Calu3 (cell line): ENCODE measurements around the gene TPM1. TPM values are rescaled to one million over a fixed set of nuclear protein-coding genes. Genes with fewer than 3 reads are reported as not detected.
A peak's percentile ranks its signal among the peaks of the same experiment; 100 is the strongest.

Source experiments
- BruUV-seq: library from RNA; stranded (reverse); fragments of 400-500 nt; replicated peaks from 2 replicates; lab custom pipeline; 2021; lab: Mats Ljungman, UMichigan
- CTCF ChIA-PET: fragments of 300-600 bp; sonication (Branson Sonifier 250); formaldehyde crosslinking; loops from one replicate; lab custom pipeline; 2022; ENCODE audit warnings: antibody characterized with exemption; lab: Charles Lee
- DNase-seq: peaks from one replicate; pipeline ENCODE4 v3.0.0; 2022
- H3K27ac Mint-ChIP-seq: one replicate; pipeline ENCODE4 v1.8.0; 2022; ENCODE audit warnings: mixed read lengths; ENCODE audit not compliant: unreplicated experiment
- H3K27me3 Mint-ChIP-seq: one replicate; pipeline ENCODE4 v1.8.0; 2022; ENCODE audit warnings: mixed read lengths; ENCODE audit not compliant: unreplicated experiment
- H3K36me3 Mint-ChIP-seq: one replicate; pipeline ENCODE4 v1.8.0; 2022; ENCODE audit warnings: mild to moderate bottlenecking, moderate library complexity, mixed read lengths; ENCODE audit not compliant: insufficient read depth, unreplicated experiment
- H3K4me1 Mint-ChIP-seq: one replicate; pipeline ENCODE4 v1.8.0; 2022; ENCODE audit warnings: mild to moderate bottlenecking, low read depth, mixed read lengths; ENCODE audit not compliant: unreplicated experiment
- H3K4me3 Mint-ChIP-seq: one replicate; pipeline ENCODE4 v1.8.0; 2022; ENCODE audit warnings: mild to moderate bottlenecking, low read depth, moderate library complexity, mixed read lengths; ENCODE audit not compliant: unreplicated experiment
- H3K9me3 Mint-ChIP-seq: one replicate; pipeline ENCODE4 v1.8.0; 2022; ENCODE audit warnings: low read depth, mixed read lengths; ENCODE audit not compliant: unreplicated experiment
- intact Hi-C: fragments of 100-400 bp; cut with micrococcal nuclease; formaldehyde crosslinking; loops from one replicate; pipeline ENCODE4 v1.10.0; 2022; ENCODE audit not compliant: unreplicated experiment
- total RNA-seq: library from RNA; stranded (reverse); gene quantifications from 2 replicates; pipeline ENCODE4 v1.2.3, GENCODE V29; 2022
- TF ChIP-seq, protein P1 (sequence below): fragments of 200-600 bp; IDR thresholded peaks from one replicate; pipeline ENCODE4 v1.8.0; 2022; ENCODE audit warnings: antibody characterized with exemption; ENCODE audit not compliant: unreplicated experiment

TPM1 gene
- total RNA-seq, 1 experiment from 2014 or later = 1,158 TPM

DNA sequence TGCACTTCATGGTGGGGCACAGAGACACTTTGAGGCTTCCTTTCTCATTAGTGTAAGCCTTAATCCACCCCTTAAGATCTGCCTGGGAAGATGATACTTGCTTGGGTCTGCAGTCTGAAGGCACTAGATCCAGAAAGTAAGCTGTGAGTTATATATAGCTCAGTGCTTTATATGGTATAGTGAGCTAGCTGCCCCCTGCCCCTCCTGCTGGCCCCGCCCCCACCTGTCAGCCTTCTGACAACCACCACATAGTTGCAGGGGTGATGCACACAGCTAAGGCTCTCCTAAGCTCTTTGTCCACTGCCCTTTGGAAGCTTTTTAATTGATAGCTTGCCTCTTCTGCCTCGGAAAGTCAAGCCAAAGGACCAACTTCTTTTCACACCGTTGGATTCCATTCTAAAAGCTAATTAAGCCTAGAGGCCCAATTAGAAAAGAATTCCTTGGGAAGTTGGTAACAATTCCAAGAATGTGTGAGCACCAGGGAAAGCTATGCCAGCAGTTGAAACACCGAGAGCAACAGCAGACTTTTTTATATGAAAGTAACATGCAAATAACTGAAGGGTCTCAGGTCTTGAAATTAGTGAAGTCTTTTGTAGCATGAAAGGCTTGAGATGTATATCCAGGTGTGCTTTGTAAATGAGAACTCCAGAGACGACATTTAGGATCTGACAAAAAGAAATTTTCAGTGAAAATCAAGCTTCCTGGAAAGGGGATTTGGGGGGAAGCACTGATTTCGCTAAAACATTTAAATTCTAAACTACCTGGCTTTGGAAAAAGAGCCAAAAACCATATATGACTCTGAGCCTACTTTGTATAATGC lies 2.3 kb downstream of the TPM1 start:
- Mint-ChIP-seq H3K36me3 (peaks cover 88% of the 10 kb centered on the region), H3K4me1 (peaks cover 64% of the 10 kb centered on the region), H3K27me3 (no peaks in the 10 kb centered on the region), H3K27ac (peak overlapping the region; percentile 77), H3K4me3 (peak overlapping the region; percentile 98), H3K9me3 (no peaks in the 10 kb centered on the region)
- TSS peak; percentile 14 for BruUV-seq
- DNase-seq = peak; percentile 68
- intact Hi-C loops = no loop called here
- TF ChIP-seq, protein P1, sequence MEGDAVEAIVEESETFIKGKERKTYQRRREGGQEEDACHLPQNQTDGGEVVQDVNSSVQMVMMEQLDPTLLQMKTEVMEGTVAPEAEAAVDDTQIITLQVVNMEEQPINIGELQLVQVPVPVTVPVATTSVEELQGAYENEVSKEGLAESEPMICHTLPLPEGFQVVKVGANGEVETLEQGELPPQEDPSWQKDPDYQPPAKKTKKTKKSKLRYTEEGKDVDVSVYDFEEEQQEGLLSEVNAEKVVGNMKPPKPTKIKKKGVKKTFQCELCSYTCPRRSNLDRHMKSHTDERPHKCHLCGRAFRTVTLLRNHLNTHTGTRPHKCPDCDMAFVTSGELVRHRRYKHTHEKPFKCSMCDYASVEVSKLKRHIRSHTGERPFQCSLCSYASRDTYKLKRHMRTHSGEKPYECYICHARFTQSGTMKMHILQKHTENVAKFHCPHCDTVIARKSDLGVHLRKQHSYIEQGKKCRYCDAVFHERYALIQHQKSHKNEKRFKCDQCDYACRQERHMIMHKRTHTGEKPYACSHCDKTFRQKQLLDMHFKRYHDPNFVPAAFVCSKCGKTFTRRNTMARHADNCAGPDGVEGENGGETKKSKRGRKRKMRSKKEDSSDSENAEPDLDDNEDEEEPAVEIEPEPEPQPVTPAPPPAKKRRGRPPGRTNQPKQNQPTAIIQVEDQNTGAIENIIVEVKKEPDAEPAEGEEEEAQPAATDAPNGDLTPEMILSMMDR = no peak
- CTCF ChIA-PET = interaction anchor here (0.7 to 2.1 kb wide), 8 partner anchors 149 to 263 kb away, joined by 3 to 21 read pairs (median 4); no protein-coding TSS in a partner anchor

- Mint-ChIP-seq H3K27ac (peak overlapping the region; percentile 77), H3K27me3 (no peaks in the 10 kb centered on the region), H3K36me3 (peaks cover 94% of the 10 kb centered on the region), H3K4me3 (peak overlapping the region; percentile 98), H3K4me1 (peaks cover 65% of the 10 kb centered on the region), H3K9me3 (no peaks in the 10 kb centered on the region)
- CTCF ChIA-PET = interaction anchor here (0.7 to 2.1 kb wide), 8 partner anchors 149 to 263 kb away, joined by 3 to 21 read pairs (median 4); no protein-coding TSS in a partner anchor
- intact Hi-C loops = no loop called here
- no TSS peak for BruUV-seq
- DNase-seq = no peak
- TF ChIP-seq, protein P1 = no peak
These were observed 2.9 kb downstream of the TPM1 start for GRCh38 chr15:63045465-63045840.

GRCh38 chr15:63045879-63046278 lies 3.3 kb downstream of the TPM1 start:
- Mint-ChIP-seq H3K27me3 (no peaks in the 10 kb centered on the region), H3K9me3 (no peaks in the 10 kb centered on the region), H3K36me3 (peaks cover 99% of the 10 kb centered on the region), H3K4me3 (peak overlapping the region; percentile 98), H3K4me1 (peaks cover 65% of the 10 kb centered on the region), H3K27ac (peak overlapping the region; percentile 77)
- intact Hi-C loops = no loop called here
- CTCF ChIA-PET = interaction anchor here (0.7 to 2.1 kb wide), 6 partner anchors 150 to 264 kb away, joined by 3 to 21 read pairs (median 4); no protein-coding TSS in a partner anchor
- DNase-seq = no peak
- TF ChIP-seq, protein P1 = no peak
- no TSS peak for BruUV-seq

- H3K36me3 Mint-ChIP-seq = peaks cover 100% of the 10 kb centered on the region
- CTCF ChIA-PET = interaction anchor here (0.7 to 2.7 kb wide), 13 partner anchors 32 to 655 kb away, joined by 3 to 34 read pairs (median 5); no protein-coding TSS in a partner anchor
- DNase-seq = no peak
- intact Hi-C loops = no loop called here
- H3K27me3 Mint-ChIP-seq = no peaks in the 10 kb centered on the region
- peak overlapping the region; percentile 77 for H3K27ac Mint-ChIP-seq
- H3K4me1 Mint-ChIP-seq = peaks cover 65% of the 10 kb centered on the region
- TF ChIP-seq, protein P1 = no peak
- no peaks in the 10 kb centered on the region for H3K9me3 Mint-ChIP-seq
- peak overlapping the region; percentile 98 for H3K4me3 Mint-ChIP-seq
- BruUV-seq = TSS peak; percentile 0
These were observed 4.6 kb downstream of the TPM1 start for GRCh38 chr15:63046917-63047760.
